ENCODE data around the gene TRIM5.

Gene TRIM5

GRCh38 chr11:5622802-5623201, 62.1 kb downstream of the TRIM5 start:
- DNase-seq = no peak

- no peak for DNase-seq
These were observed 63.3 kb downstream of the TRIM5 start for GRCh38 chr11:5621580-5621979.

GRCh38 chr11:5620651-5621521, 64.0 kb downstream of the TRIM5 start:
- no peak for DNase-seq

- no peak for DNase-seq
These were observed 66.1 kb downstream of the TRIM5 start for GRCh38 chr11:5618807-5619206.

All from SHP77 treated with DMSO at 0.1 percent for 48 hours (cell line).